ENCODE results near the gene NMD3. TPM values are rescaled to one million over a fixed set of nuclear protein-coding genes. Genes with fewer than 3 reads are reported as not detected.

The NMD3 gene
- polyA plus RNA-seq, 3 donors = 16.8 to 30.0 (median 20.7) TPM

DNA sequence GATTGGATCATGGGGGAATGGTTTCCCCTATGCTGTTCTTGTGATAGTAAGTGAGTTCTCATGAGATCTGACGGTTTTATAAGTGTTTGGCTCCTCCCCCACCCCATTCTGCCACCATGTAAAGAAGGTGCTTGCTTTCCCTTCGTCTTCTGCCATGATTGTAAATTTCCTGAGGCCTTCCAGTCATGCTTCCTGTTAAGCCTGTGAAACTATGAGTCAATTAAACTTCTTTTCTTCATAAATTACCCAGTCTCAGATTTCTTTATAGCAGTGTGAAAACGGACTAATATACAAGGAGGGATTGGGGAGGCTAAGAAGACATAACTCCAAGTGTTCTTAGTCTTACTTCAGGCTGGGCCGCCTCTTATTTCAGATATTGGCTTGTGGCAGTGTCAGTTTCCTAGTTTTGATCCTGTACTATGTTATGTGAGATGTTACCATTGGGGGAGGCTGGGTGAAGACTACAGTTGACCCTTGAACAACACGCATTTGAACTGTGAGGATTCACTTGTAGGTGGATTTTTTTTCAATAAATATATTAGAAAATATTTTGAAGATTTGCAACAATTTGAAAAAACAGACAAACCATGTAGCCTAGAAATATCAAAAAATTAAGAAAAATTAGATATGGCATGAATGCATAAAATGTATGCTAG, 44.9 kb downstream of the NMD3 start:
- peak overlapping the region in 1 of 7 donors; percentile 36 for H3K27ac Mint-ChIP-seq
- TF ChIP-seq, protein P1, sequence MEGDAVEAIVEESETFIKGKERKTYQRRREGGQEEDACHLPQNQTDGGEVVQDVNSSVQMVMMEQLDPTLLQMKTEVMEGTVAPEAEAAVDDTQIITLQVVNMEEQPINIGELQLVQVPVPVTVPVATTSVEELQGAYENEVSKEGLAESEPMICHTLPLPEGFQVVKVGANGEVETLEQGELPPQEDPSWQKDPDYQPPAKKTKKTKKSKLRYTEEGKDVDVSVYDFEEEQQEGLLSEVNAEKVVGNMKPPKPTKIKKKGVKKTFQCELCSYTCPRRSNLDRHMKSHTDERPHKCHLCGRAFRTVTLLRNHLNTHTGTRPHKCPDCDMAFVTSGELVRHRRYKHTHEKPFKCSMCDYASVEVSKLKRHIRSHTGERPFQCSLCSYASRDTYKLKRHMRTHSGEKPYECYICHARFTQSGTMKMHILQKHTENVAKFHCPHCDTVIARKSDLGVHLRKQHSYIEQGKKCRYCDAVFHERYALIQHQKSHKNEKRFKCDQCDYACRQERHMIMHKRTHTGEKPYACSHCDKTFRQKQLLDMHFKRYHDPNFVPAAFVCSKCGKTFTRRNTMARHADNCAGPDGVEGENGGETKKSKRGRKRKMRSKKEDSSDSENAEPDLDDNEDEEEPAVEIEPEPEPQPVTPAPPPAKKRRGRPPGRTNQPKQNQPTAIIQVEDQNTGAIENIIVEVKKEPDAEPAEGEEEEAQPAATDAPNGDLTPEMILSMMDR (IDR thresholded peaks at IDR 0.05) = no peak
- H3K4me2 ChIP-seq (replicated peaks; ENCODE audit: extremely low read depth, low read length, poor library complexity, severe bottlenecking) = no peak overlapping the region

DNA sequence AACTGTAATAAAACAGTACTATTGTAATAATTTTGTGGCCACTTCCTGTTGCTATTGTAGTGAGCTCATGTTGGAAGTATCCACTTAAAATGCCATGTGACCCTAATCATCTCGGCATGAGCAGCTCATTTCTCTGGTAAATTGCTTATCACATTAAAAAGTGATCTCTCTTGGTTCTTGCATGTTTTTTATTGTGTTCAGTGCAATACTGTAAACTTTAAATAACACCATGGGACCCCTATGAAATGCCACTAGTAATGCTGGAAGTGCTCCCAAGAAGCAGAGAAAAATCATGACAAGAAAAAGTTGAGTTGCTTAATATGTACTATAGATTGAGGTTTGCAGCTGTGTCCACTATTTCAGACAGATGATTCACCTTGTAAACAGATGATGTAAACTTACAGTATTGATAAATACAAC, 45.6 kb downstream of the NMD3 start:
- no peak overlapping the region for H3K9ac ChIP-seq (ENCODE audit: insufficient read depth, low read length, poor library complexity, severe bottlenecking)
- WGBS (ENCODE audit: insufficient coverage) = no CpG with 5 or more reads among the region's 1 CpG
- TF ChIP-seq, protein P1 (IDR thresholded peaks at IDR 0.05) = no peak

More for the DNA sequence above, 44.9 kb downstream of the NMD3 start:
- H4K20me1 ChIP-seq (ENCODE audit: insufficient read depth, low read length) = no peaks in the 10 kb centered on the region
- H3K4me1 ChIP-seq (ENCODE audit: control insufficient read depth in 1 of 2, insufficient read depth in 2 of 2, low read length in 2 of 2) = no peaks in the 10 kb centered on the region
- Mint-ChIP-seq H3K4me3 (no peak overlapping the region), H3K9me3 (peaks cover 2 to 21% (median 10%) of the 10 kb centered on the region in 7 donors), H3K4me1 (peaks cover 5% of the 10 kb centered on the region), H3K36me3 (peaks cover 19 to 31% of the 10 kb centered on the region in 2 donors), H3K27me3 (ENCODE audit: low read depth in 3 of 3) (no peaks in the 10 kb centered on the region)
- no peak overlapping the region for H3K27ac ChIP-seq (ENCODE audit: low read depth in 1 of 2, low read length in 2 of 2)
- H3K9ac ChIP-seq (ENCODE audit: insufficient read depth, low read length, poor library complexity, severe bottlenecking) = no peak overlapping the region
- H3K27me3 ChIP-seq (ENCODE audit: control insufficient read depth in 2 of 2, insufficient read depth in 2 of 2, low read length in 2 of 2) = no peaks in the 10 kb centered on the region
- H3K4me3 ChIP-seq (replicated peaks in 1 of 3; ENCODE audit: low read depth in 2 of 3, low read length in 3 of 3) = no peak overlapping the region
- peaks cover 0 to 10% of the 10 kb centered on the region in 2 donors for H3K36me3 ChIP-seq (replicated peaks in 1 of 2; ENCODE audit: control insufficient read depth in 1 of 2, insufficient read depth in 2 of 2, low read length in 2 of 2)
- no peaks in the 10 kb centered on the region for H3K79me2 ChIP-seq (ENCODE audit: insufficient read depth, low read length)
- intact Hi-C loops (cut with micrococcal nuclease) = no loop called here
- H2AFZ ChIP-seq (ENCODE audit: insufficient read depth, low read depth, low read length, poor library complexity, severe bottlenecking) = no peak overlapping the region
- 83% methylated on average over 2 of the region's 5 CpGs for WGBS (ENCODE audit: insufficient coverage)
- peaks cover 6 to 8% of the 10 kb centered on the region in 2 donors for H3K9me3 ChIP-seq (replicated peaks in 1 of 2; ENCODE audit: control insufficient read depth in 1 of 2, insufficient read depth in 1 of 2, low read length in 2 of 2)
- no peak for DNase-seq

More for the DNA sequence above, 45.6 kb downstream of the NMD3 start:
- Mint-ChIP-seq H3K27me3 (ENCODE audit: low read depth in 3 of 3) (no peaks in the 10 kb centered on the region), H3K27ac (no peak overlapping the region), H3K9me3 (peaks cover 2 to 19% (median 10%) of the 10 kb centered on the region in 7 donors), H3K4me1 (peaks cover 5% of the 10 kb centered on the region), H3K36me3 (peaks cover 19 to 31% of the 10 kb centered on the region in 2 donors), H3K4me3 (no peak overlapping the region)
- H3K4me2 ChIP-seq (replicated peaks; ENCODE audit: extremely low read depth, low read length, poor library complexity, severe bottlenecking) = no peak overlapping the region
- no peak for DNase-seq
- H3K36me3 ChIP-seq (replicated peaks in 1 of 2; ENCODE audit: control insufficient read depth in 1 of 2, insufficient read depth in 2 of 2, low read length in 2 of 2) = peaks cover 0 to 10% of the 10 kb centered on the region in 2 donors
- no peaks in the 10 kb centered on the region for H3K4me1 ChIP-seq (ENCODE audit: control insufficient read depth in 1 of 2, insufficient read depth in 2 of 2, low read length in 2 of 2)
- peaks cover 6 to 8% of the 10 kb centered on the region in 2 donors for H3K9me3 ChIP-seq (replicated peaks in 1 of 2; ENCODE audit: control insufficient read depth in 1 of 2, insufficient read depth in 1 of 2, low read length in 2 of 2)
- H2AFZ ChIP-seq (ENCODE audit: insufficient read depth, low read depth, low read length, poor library complexity, severe bottlenecking) = no peak overlapping the region
- intact Hi-C loops (cut with micrococcal nuclease) = no loop called here
- H3K79me2 ChIP-seq (ENCODE audit: insufficient read depth, low read length) = no peaks in the 10 kb centered on the region
- H3K4me3 ChIP-seq (replicated peaks in 1 of 3; ENCODE audit: low read depth in 2 of 3, low read length in 3 of 3) = no peak overlapping the region
- H3K27me3 ChIP-seq (ENCODE audit: control insufficient read depth in 2 of 2, insufficient read depth in 2 of 2, low read length in 2 of 2) = no peaks in the 10 kb centered on the region
- H3K27ac ChIP-seq (ENCODE audit: low read depth in 1 of 2, low read length in 2 of 2) = no peak overlapping the region
- H4K20me1 ChIP-seq (ENCODE audit: insufficient read depth, low read length) = no peaks in the 10 kb centered on the region

Measured in CD14-positive monocyte (primary cell).